HG03565 (cell line): ENCODE data around the gene LMBR1L.

Experiments
- ATAC-seq: cut with Tn5 transposase; IDR thresholded peaks from one replicate; pipeline ENCODE4 v1.9.1; 2021; ENCODE audit warnings: mild to moderate bottlenecking, moderate library complexity; ENCODE audit not compliant: unreplicated experiment

LMBR1L gene

GRCh38 chr12:49121047-49121696 is 10.5 kb upstream of the LMBR1L start:
- ATAC-seq, result no peak

DNA sequence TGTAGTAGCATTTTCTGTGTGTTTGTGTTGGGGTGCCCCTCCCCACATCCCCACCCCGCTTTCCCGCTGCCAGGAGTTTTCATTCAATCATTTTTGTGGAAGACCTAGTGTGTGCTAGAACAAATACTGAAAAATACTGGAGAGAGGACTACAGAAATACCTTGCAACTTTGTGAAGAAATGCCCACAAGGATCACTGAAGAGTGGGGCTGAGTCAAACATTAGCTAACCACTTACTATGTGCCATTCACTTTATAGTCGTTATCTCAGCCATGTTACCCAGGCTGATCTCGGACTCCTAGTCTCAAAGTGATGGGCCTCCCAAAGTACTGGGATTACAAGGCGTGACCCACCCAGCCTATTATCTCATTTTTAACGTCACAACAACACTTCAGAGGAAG is 559 bp upstream of the LMBR1L start:
- no peak for ATAC-seq

- no peak for ATAC-seq
Observed at GRCh38 chr12:49109641-49110463, 795 bp downstream of the LMBR1L start.

DNA sequence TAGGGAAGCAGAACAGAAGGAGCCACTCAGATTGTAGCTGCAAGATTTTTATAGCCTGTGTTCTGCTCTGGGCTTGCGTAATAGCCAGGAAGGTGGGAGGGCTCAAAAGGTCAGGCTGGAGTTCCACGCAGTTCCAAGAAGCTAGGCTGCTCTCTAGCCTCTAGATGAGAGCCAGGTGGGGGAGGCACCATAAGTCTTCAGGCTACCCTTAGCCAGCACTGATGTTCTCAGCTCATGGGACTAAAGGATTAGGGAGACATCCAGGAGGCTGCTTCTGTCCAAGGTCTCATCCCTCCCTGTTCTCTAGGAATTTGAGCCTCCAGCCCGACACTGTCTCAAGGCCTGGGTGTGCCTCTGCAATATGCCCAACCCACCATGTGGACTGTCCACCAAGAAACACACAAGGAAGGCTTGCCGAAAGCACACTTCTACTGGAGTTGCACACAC is 1.7 kb downstream of the LMBR1L start:
- no peak for ATAC-seq

- ATAC-seq, result no peak
Observed at GRCh38 chr12:49105504-49106084, 5.1 kb downstream of the LMBR1L start.

GRCh38 chr12:49104822-49105221 is 5.8 kb downstream of the LMBR1L start:
- ATAC-seq, result no peak

GRCh38 chr12:49100380-49100779 is 10.3 kb downstream of the LMBR1L start:
- no peak for ATAC-seq

- ATAC-seq, result no peak
Observed at GRCh38 chr12:49098703-49099102, 11.9 kb downstream of the LMBR1L start.

- no peak for ATAC-seq
Observed at GRCh38 chr12:49098035-49098451, 12.6 kb downstream of the LMBR1L start.

DNA sequence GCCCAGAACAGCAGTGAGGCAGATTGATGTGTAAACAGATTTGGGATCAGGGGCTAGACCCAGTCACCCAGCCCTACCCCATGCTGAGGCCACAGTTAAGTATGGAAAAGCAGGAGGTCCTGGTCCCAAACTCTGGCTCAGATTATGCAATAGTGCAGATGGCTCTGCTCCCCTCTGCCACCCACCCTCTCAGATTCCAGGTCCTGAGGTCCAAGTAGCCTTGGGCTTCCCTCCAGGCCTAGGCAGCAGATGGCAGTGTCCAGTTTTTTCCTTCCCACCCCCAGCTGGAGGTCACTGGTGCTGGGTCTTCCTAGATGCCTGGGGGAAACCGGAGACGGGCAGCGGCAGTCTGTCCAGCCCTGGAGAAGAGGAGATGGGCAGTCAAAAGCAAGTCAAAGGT is 13.3 kb downstream of the LMBR1L start:
- ATAC-seq, result no peak

GRCh38 chr12:49094975-49095365 is 15.7 kb downstream of the LMBR1L start:
- no peak for ATAC-seq

DNA sequence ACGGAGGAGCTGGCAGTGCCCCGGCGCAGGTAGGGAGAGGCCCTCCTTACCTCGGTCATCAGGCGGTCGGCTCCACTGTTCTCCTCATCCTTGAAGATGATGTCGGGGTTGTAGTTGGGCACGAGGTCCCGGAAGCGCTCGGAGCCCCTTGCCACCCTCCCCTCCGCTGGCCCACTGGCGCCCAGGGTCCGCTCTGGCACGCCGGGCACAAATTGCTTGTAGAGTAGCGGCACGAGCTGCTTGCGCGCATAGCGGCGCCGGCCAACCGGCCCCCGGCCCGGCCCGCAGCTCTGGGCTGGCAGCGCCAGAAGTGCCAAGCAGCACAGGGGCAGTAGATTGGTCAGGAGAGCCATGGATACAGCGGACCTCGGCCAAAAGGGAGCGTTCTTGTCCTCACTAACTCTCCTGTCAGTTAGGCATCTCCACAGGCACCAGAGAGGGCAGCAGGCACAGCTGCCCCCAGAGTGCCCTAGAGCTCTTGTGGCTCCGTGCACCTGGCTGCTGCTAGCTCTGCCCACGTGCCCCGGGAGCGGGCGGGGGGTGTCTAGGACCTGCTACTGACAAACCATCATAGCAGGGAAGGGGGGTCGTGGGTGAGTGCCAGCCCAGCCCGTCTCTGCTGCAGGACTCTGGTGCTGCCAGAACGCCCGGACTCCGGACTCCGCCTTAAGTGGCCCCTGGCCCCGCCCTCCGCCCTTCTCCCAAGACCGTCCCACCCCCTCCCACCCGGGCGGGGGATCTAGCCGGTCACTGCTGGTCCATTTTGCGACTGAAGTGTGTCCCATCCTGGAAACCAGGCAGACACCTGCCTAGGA is 16.3 kb downstream of the LMBR1L start, which contains the start of gene DHH:
Gene DHH (minus strand): TSS at position 642 of the 815 bp plus-strand sequence. CDS start 289 bp downstream, at position 353.
- no peak for ATAC-seq

DNA sequence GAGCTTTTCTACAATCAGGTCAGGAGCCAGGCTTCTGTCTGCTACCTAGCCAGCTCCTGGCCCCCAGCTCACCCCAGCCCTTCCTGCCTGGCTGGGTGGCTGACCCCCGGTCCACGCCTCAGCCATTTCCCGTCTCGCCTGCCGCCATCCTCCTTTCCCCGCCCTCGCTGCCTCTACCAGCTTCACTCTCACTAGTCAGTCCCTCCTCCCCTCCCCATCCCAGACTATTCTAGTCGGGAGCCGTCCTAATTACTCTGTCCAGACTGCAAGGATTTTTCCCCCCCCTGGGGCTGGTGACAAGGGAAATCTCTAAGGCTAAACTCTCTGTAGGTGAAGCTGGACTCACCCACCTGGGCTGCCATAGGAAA is 16.9 kb downstream of the LMBR1L start:
- no peak for ATAC-seq

GRCh38 chr12:49092816-49093406 is 17.7 kb downstream of the LMBR1L start:
- no peak for ATAC-seq

DNA sequence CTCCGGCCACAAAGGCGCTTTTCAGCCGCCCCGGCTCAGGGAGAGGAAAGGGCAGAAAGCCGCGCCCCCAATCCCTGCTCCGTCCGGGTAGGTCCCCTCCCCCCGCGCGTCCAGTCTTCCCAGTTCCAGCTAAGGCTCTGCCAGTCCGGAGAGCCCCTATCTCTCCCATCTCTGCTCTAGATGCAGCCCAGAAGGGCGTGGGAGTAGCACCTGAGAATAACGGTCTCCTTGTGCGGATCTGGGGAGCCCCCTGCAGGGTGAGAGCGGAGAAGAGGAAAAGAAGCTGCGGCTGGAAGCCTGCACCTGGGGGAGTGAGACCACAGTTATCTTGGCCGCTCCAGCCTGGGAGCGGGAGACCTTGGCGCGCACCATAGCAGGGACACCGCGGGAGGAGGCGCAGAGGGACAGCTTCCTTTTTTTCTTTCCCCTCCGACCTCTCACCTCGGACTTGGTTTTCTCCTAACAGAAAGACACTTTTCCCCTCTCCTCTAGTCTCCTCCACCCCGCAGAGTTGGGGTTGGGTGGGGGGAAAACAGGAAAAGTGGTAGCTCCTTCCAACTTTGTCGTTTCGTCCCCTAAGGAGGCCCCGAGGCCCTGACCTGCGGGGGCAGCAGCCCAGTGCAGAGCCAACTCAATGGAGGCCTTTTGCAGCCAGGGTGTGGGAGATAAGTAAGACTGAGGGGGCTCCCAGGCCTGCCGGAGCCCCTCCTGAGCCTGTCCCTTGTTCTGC is 18.4 kb downstream of the LMBR1L start:
- ATAC-seq, result no peak

DNA sequence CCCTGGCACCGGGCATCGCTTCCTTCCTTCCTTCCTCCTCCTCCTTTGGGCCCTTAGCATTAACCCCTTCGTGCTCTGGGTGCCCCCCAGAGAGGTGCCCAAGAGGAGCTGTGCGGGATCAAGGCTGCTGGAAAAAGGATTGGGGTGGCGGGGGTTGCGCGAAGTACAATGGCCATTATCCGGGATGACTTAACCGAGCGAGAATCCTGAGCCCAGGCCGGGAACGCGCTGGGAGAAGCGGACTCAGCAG is 18.9 kb downstream of the LMBR1L start:
- no peak for ATAC-seq

DNA sequence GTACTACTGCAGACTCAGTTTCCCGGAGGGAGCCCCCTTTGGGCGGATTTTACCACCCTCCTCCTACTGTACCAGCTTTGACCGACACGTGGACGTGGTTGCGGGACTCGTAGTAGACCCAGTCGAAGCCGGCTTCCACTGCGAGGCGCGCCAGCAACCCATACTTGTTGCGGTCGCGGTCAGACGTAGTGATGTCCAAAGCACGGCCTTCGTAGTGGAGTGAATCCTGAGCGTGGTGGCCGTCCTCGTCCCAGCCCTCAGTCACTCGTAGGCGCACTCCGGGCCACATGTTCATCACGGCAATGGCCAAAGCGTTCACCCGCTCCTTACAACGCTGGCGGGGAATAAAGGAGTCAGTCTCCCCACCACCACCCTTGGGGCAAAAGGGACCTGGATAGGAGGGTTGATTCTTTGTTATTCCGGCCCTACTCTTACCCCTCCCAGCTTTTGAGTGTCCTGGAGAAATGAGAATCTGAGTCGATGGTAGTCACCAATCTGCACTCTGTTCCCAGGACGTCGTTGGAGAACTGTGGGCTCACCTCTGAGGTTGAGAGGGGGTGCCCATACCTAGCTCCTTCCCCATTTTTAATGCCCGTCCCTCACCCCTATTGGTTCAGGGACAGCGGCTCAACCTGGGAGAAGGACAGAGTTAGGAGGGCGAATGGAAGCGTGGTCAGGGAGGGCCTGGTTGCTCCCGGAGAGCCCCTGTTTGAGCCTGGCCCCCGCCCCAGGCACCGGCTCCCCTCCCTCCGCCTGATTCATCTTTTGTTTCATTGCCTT is 19.4 kb downstream of the LMBR1L start:
- no peak for ATAC-seq

GRCh38 chr12:49089821-49090773 is 20.6 kb downstream of the LMBR1L start:
- no peak for ATAC-seq
